Activated CD8-positive, alpha-beta memory T cell treated with anti-CD3 and anti-CD28 coated beads for 1 hour (primary cell): ENCODE results near the gene ERV3-1.
A peak's percentile ranks its signal among the peaks of the same experiment; 100 is the strongest.
"Not testable (repeated sequence)": the region's sequence is repeated elsewhere in the genome, so short reads cannot be mapped to it uniquely, and the experiment has no call there.

Source experiments
- DNase-seq, 2 donors: peaks; one replicate each; pipeline ENCODE4 v3.0.0-alpha.2; 2020; ENCODE audit warnings: low read depth in 1 of 2; ENCODE audit errors: extremely low read depth in 1 of 2

Gene ERV3-1

GRCh38 chr7:65006094-65006992 is at the start of gene ERV3-1:
TSS of gene ERV3-1 (minus strand) at chr7:65006687. CDS start at chr7:64993026, 13,661 bp downstream.
- peak; percentile 82 for DNase-seq

- not testable (repeated sequence) for DNase-seq
These were observed 49.3 kb upstream of the ERV3-1 start for GRCh38 chr7:65055786-65056185.

DNA sequence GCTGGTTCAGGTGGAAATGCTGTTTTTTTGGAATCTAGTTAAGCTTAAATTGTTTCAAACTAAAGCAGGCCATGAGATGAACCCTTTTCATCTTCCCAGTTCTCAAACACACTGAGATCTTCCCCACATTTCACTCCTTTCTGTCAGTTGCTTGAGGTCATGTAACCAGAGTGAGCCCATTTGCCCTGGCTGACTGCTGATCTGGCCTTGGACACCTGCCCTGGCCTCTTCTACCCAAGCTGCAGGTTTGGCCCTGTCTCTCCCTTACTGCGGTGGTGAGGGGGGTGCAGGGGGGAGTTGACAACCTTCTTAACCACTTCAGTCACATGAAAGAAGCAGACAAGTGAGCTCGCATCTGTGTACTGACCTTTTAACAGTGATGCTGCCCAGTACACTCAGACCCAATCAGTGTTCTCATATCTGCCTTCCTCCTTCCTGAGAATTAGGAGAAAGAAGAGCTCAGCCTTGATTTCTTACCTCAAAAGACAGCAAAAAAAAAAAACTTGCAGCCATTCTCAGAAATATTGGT is 48.0 kb upstream of the ERV3-1 start:
- DNase-seq = not testable (repeated sequence)

- DNase-seq = not testable (repeated sequence)
These were observed 45.2 kb upstream of the ERV3-1 start for GRCh38 chr7:65051654-65052053.

GRCh38 chr7:65051139-65051538 is 44.7 kb upstream of the ERV3-1 start:
- not testable (repeated sequence) for DNase-seq

DNA sequence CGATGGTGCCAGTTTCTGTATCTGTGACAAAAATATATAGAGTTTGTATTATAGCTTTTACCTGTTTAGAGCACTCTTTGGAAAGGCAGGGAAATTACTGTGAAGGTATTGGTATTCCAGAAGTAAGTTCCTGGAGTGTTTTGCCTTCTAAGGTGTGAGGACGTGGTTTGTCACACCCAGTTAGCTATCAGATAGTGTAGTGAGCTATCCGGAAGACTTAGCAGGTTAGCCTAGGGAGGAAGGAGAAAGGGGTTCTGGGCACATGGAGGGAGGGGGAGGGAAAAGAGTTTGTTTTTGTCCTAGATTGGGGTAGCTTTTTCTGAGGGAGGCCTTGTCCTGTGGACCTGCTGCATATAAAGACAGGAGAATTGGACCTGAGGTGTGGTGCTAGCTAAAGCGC is 39.8 kb upstream of the ERV3-1 start:
- DNase-seq = not testable (repeated sequence)

- DNase-seq = not testable (repeated sequence)
These were observed 39.1 kb upstream of the ERV3-1 start for GRCh38 chr7:65045589-65045988.

GRCh38 chr7:65038767-65039166 is 32.3 kb upstream of the ERV3-1 start:
- DNase-seq = peak in 1 of 2 donors; percentile 5

DNA sequence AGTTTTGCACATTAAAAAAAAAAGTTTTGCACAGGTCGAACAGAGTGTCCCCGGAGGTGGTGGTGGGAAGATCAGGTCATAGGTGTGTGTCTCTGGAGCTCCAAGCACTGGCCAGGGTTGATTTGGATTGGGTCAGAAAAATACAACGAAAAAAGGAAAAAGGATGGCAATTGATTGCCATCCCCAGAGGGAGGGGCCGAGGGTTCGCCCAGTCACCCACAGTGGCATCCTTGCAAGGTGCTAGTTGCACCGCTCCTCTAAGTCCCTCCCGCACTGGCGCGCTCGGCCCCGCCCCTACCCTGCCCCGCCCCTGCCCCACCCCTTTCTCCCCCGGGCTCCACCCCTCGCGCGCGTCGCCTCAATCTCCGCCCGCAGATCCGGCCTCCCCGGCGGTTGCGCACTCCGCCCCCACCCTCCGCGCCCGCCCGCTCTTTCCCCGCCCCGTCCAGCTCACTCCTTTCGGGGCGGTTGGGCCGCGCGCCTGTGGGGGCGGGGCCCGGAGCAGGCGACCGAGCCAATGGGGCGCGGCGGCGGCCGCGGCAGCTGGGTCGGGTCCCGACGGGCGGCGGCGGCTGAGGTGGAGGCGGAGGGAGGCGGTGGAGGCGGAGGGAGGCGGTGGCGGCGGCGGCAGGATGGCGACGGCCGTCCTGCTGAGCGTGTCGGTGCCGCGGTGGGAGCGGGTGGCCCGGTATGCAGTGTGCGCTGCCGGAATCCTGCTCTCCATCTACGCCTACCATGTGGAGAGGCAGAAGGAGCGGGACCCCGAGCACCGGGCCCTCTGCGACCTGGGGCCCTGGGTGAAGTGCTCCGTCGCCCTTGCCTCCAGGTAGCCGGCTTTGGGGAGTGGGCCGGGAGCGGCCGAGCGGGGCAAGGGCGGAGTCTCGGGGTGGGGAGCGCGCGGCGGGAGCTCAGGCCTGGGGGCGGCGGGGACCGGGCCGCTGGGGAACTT is 31.5 kb upstream of the ERV3-1 start:
- DNase-seq = peak; percentile 87 to 88

GRCh38 chr7:65036526-65036925 is 30.0 kb upstream of the ERV3-1 start:
- not testable (repeated sequence) for DNase-seq

DNA sequence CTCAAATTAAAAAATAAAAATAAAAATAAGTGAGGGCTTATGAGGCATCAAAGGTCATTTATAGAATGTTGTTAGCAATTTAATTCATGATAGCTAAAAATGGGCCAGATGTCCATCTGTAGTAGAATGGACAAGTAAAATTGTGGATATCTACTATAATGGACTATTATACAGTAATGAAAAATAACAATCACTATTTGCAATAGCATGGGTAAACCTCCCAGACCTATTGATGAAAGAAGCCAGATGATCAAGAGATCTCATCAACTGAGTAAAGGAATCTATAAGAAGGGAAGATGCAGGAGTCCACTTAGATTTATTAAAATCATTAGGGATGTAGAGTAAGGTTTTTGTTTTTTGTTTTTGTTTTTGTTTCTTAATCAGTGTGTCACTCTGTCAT is 29.0 kb upstream of the ERV3-1 start:
- not testable (repeated sequence) for DNase-seq

- DNase-seq = not testable (repeated sequence)
These were observed 27.8 kb upstream of the ERV3-1 start for GRCh38 chr7:65034120-65034782.

GRCh38 chr7:65033391-65033790 is 26.9 kb upstream of the ERV3-1 start:
- DNase-seq = not testable (repeated sequence)

DNA sequence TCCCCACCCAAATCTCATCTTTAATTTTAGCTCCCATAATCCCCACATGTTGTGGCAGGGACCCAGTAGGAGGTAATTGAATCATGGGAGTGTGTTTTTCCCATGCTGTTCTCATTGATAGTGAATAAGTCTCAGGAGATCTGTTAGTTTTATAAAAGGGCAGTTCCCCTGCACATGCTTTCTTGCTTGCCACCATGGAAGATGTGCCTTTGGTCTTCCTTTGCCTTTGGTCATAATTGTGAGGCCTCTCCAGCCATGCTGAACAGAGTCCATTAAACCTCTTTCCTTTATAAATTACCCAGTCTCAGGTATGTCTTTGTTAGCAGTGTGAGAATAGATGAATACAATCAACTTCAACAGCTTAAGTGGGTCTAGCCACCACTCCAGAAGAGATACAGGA is 18.5 kb upstream of the ERV3-1 start:
- DNase-seq = not testable (repeated sequence)

GRCh38 chr7:65020978-65021377 is 14.5 kb upstream of the ERV3-1 start:
- not testable (repeated sequence) for DNase-seq

DNA sequence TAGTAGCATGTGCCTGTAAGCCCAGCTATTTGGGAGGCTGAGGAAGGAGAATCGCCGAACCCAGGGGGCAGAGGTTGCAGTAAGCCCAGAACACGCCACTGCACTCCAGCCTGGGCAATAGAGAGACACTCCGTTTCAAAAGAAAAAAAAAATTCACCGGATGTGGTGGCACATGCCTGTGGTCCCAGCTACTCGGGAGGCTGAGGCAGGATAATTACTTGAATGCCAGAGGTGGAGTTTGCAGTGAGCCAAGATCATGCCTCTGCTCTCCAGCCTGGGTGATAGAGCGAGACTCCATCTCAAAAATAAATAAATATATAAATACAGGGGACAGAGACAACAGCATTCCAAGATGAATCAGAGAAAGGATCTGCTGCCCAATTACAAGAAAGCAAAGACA is 3.4 kb upstream of the ERV3-1 start:
- DNase-seq = not testable (repeated sequence)

DNA sequence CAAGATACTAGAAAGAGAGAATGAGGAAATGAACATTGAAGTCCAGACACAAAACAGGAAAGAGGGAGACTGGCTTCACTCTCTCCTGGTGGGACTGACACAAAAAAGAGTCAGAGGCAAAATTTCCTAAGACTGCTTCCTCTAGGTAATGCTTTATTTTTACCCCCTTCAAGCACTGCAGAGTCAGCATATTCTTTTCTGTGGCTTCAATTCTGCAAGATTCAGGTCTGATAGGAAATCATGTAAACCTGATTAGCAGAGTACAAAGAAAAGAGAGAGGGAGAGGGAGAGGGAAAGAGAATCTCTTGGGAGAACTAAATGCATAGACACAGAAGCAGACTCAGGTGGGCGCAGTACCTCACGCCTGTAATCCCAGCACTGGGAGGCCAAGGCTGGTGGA is 2.9 kb upstream of the ERV3-1 start:
- DNase-seq = not testable (repeated sequence)

GRCh38 chr7:65007036-65007435 is 549 bp upstream of the ERV3-1 start:
- not testable (repeated sequence) for DNase-seq

DNA sequence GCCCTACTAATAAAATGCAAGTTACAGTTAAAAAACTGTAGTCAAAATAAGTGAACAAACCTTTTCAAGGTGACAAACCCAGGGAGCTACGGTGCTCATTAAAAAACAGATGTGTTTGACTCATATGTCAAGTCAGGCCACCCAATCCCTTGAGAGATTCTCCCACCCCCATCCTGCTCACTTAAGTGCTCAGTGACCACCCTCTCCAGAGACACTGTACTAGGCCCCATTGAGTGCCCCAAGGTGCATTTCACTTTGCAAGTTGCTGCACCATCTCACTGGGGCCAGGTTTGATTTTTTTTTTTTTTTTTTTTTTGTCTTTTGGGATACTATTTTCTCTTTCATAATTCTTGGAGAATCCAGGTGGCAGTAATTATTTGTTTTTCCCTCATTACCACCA is 1.9 kb downstream of the ERV3-1 start:
- no peak for DNase-seq

DNA sequence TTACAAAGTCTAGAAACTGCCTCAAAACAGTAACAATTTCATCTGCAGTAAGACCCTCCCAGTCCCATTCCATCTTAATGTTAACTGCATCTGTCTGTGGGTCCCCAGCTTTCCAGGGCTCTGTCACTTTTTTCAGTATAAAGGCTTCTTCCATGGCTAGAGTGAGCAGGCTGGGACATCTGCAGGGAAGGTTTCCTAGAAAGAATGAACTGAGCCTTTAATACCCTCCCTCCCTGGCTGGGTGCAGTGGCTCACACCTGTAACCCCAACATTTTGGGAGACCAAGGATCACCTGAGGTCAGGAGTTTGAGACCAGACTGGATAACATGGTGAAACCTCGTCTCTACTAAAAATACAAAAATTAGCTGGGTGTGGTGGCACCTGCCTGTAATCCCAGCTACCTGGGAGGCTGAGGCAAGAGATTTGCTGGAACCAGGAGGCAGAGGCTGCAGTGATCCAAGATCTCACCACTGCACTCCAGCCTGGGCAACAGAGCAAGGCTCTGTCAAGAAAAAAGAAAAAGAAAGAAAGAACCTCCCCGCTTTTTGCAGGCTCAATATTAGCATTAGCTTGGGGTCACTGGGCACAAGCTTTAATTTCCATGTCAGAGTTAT is 3.4 kb downstream of the ERV3-1 start:
- no peak for DNase-seq
